ENCODE results near the gene TMEM205. TPM values are rescaled to one million over a fixed set of nuclear protein-coding genes. Genes with fewer than 3 reads are reported as not detected.
"Not testable (repeated sequence)": the region's sequence is repeated elsewhere in the genome, so short reads cannot be mapped to it uniquely, and the experiment has no call there.

TMEM205 gene
- total and polyA plus RNA-seq, 4 donors, result 59.3 to 161 (median 122) TPM

DNA sequence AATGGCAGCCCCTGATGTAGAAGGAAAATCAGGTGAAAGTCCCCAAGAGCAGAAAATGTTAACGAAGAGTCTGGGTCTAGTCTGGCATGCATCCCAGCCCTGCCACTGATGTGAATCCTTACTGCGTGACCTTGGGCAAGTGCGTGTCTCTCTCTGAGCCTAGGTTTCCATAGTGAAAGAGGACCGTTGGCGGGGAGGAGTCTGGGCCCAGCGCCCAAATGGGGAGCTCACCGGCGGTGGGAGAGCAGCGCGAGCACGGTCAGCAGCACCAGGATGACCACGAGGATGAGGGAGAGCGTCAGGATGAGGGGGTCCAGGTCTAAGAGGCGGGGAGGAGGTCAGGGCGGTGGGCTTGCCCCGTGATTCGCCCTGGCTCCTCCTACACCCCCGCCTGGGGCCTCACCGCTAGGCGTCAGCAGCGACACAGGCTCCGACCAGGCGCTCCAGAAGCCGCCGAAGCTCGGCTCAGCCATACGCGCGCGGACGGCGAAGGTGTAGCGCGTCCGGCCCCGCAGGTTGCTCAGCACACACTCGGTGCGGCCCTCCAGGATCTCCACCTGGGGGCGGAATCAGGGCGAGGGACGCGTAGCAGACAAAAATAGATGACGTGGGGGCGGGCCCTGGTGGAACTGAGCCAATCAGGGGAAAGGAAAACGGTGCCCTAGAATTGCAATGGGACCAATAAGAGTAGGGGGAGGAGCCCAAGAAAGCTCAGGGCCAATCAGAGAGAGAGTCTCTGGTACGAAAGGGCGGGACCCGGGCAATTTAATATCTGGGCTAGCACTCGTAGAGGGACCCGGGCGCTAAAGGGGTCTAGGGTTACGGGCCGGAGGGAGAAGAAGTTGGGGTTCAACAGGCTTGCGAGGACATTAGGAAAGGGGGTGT lies 34.8 kb upstream of the TMEM205 start:
- Histone ChIP-seq H3K27me3 (ENCODE audit: control insufficient read depth, insufficient read depth, low read length) (peaks cover 32% of the 10 kb centered on the region), H3K4me3 (ENCODE audit: low read depth, low read length) (peak overlapping the region; percentile 82), H3K36me3 (ENCODE audit: control insufficient read depth, insufficient read depth, low read length) (peaks cover 15% of the 10 kb centered on the region), H3K9me3 (ENCODE audit: control insufficient read depth, insufficient read depth, low read length) (no peaks in the 10 kb centered on the region), H3K4me1 (ENCODE audit: control insufficient read depth, insufficient read depth, low read length) (peaks cover 46% of the 10 kb centered on the region), H3K27ac (ENCODE audit: low read depth, low read length) (peak overlapping the region; percentile 86)
- peak; percentile 92 to 99 (median 96) for DNase-seq (ENCODE audit: low read depth in 4 of 6, low spot score in 6 of 6)
- under 1% methylated on average over 54 of the region's 54 CpGs for WGBS (ENCODE audit: insufficient coverage)

DNA sequence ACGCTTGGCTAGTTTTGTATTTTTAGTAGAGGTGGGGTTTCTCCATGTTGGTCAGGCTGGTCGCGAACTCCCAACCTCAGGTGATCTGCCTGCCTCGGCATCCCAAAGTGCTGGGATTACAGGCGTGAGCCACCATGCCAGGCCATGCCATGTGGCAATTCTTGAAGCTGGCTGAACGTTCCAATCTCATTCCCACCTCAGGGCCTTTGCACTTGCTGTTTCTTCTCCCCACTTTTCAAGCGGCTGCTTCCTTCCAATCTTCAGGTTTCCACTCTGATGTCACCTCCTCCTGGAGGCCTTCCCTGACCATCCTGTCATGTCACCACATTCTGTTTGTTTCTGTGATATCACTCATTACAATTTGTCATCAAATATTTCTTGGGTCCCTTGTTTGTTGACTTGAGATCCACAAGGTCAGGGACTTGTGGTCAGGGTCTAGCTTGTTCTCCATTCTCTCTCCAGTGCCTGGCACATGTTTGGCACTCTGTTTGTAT lies 33.8 kb upstream of the TMEM205 start:
- H3K27ac ChIP-seq (ENCODE audit: low read depth, low read length), result no peak overlapping the region
- peaks cover 32% of the 10 kb centered on the region for H3K27me3 ChIP-seq (ENCODE audit: control insufficient read depth, insufficient read depth, low read length)
- 87% methylated on average over 6 of the region's 7 CpGs for WGBS (ENCODE audit: insufficient coverage)
- no peaks in the 10 kb centered on the region for H3K9me3 ChIP-seq (ENCODE audit: control insufficient read depth, insufficient read depth, low read length)
- peaks cover 21% of the 10 kb centered on the region for H3K36me3 ChIP-seq (ENCODE audit: control insufficient read depth, insufficient read depth, low read length)
- H3K4me1 ChIP-seq (ENCODE audit: control insufficient read depth, insufficient read depth, low read length), result peaks cover 56% of the 10 kb centered on the region
- no peak for DNase-seq (ENCODE audit: low read depth in 4 of 6, low spot score in 6 of 6)
- peak overlapping the region; percentile 82 for H3K4me3 ChIP-seq (ENCODE audit: low read depth, low read length)

- Histone ChIP-seq H3K36me3 (ENCODE audit: control insufficient read depth, insufficient read depth, low read length) (peaks cover 21% of the 10 kb centered on the region), H3K27me3 (ENCODE audit: control insufficient read depth, insufficient read depth, low read length) (peaks cover 30% of the 10 kb centered on the region), H3K4me1 (ENCODE audit: control insufficient read depth, insufficient read depth, low read length) (peaks cover 57% of the 10 kb centered on the region)
- WGBS (ENCODE audit: insufficient coverage), result 72% methylated on average over 2 of the region's 14 CpGs
- H3K9me3 ChIP-seq (ENCODE audit: control insufficient read depth, insufficient read depth, low read length); H3K27ac ChIP-seq (ENCODE audit: low read depth, low read length); DNase-seq (ENCODE audit: low read depth in 4 of 6, low spot score in 6 of 6); H3K4me3 ChIP-seq (ENCODE audit: low read depth, low read length): not testable (repeated sequence)
Measured at GRCh38 chr19:11379269-11379845, 33.3 kb upstream of the TMEM205 start.

- WGBS (ENCODE audit: insufficient coverage), result 36% methylated on average over 5 of the region's 8 CpGs
- Histone ChIP-seq H3K9me3 (ENCODE audit: control insufficient read depth, insufficient read depth, low read length) (no peaks in the 10 kb centered on the region), H3K36me3 (ENCODE audit: control insufficient read depth, insufficient read depth, low read length) (peaks cover 21% of the 10 kb centered on the region), H3K27me3 (ENCODE audit: control insufficient read depth, insufficient read depth, low read length) (peaks cover 22% of the 10 kb centered on the region), H3K27ac (ENCODE audit: low read depth, low read length) (no peak overlapping the region), H3K4me3 (ENCODE audit: low read depth, low read length) (no peak overlapping the region), H3K4me1 (ENCODE audit: control insufficient read depth, insufficient read depth, low read length) (peaks cover 57% of the 10 kb centered on the region)
- DNase-seq (ENCODE audit: low read depth in 4 of 6, low spot score in 6 of 6), result peak in 1 of 6 donors; percentile 47
Measured at GRCh38 chr19:11378319-11379189, 32.5 kb upstream of the TMEM205 start.

DNA sequence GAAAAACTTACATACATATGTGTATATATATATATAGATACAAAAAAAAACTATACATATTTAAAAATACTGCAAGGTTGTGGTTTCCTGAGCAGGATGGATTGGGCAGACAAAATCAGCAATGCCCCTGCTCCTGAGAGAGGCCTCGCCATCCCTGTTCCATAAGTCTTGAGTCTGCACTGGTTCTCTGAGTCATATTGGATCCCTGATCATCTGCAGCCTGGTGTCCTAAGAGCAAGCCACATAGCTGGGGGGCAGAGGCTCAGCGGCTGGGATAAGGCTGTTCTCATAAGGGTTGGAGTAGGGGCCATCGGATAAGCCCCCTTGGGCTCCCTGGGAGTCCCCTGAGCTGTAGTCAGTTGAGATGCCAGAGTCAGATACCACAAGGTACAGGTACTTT lies 31.7 kb upstream of the TMEM205 start:
- DNase-seq (ENCODE audit: low read depth in 4 of 6, low spot score in 6 of 6), result no peak
- WGBS (ENCODE audit: insufficient coverage), result 100% methylated on average over 3 of the region's 3 CpGs
- H3K4me1 ChIP-seq (ENCODE audit: control insufficient read depth, insufficient read depth, low read length), result peaks cover 57% of the 10 kb centered on the region

DNA sequence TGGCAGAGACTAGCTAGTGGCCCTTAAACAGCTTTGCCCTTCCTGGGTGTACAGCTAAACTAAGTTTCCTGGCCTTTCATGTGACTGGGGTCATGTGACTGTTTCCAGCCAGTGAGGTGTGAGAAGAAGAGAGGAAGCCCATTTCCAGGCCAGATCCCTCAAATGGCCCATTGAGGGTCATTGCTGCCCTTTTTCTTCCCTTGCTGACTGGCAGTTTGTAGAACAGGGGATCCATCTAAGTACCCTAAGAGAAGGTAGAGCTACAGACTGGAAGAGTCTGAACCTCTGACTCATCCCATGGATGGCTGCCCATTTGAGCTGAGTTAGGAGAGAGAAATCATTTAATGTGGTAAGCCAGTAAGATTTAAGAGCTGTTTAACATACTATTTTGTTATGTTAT lies 31.2 kb upstream of the TMEM205 start:
- H3K9me3 ChIP-seq (ENCODE audit: control insufficient read depth, insufficient read depth, low read length), result no peaks in the 10 kb centered on the region
- no peak overlapping the region for H3K27ac ChIP-seq (ENCODE audit: low read depth, low read length)
- H3K27me3 ChIP-seq (ENCODE audit: control insufficient read depth, insufficient read depth, low read length), result peaks cover 10% of the 10 kb centered on the region
- peaks cover 21% of the 10 kb centered on the region for H3K36me3 ChIP-seq (ENCODE audit: control insufficient read depth, insufficient read depth, low read length)
- DNase-seq (ENCODE audit: low read depth in 4 of 6, low spot score in 6 of 6), result no peak
- H3K4me3 ChIP-seq (ENCODE audit: low read depth, low read length), result no peak overlapping the region
- H3K4me1 ChIP-seq (ENCODE audit: control insufficient read depth, insufficient read depth, low read length), result peaks cover 54% of the 10 kb centered on the region

More for the DNA sequence above, 31.7 kb upstream of the TMEM205 start:
- Histone ChIP-seq H3K4me3 (ENCODE audit: low read depth, low read length) (no peak overlapping the region), H3K36me3 (ENCODE audit: control insufficient read depth, insufficient read depth, low read length) (peaks cover 21% of the 10 kb centered on the region), H3K27ac (ENCODE audit: low read depth, low read length) (no peak overlapping the region), H3K27me3 (ENCODE audit: control insufficient read depth, insufficient read depth, low read length) (peaks cover 14% of the 10 kb centered on the region), H3K9me3 (ENCODE audit: control insufficient read depth, insufficient read depth, low read length) (no peaks in the 10 kb centered on the region)

DNA sequence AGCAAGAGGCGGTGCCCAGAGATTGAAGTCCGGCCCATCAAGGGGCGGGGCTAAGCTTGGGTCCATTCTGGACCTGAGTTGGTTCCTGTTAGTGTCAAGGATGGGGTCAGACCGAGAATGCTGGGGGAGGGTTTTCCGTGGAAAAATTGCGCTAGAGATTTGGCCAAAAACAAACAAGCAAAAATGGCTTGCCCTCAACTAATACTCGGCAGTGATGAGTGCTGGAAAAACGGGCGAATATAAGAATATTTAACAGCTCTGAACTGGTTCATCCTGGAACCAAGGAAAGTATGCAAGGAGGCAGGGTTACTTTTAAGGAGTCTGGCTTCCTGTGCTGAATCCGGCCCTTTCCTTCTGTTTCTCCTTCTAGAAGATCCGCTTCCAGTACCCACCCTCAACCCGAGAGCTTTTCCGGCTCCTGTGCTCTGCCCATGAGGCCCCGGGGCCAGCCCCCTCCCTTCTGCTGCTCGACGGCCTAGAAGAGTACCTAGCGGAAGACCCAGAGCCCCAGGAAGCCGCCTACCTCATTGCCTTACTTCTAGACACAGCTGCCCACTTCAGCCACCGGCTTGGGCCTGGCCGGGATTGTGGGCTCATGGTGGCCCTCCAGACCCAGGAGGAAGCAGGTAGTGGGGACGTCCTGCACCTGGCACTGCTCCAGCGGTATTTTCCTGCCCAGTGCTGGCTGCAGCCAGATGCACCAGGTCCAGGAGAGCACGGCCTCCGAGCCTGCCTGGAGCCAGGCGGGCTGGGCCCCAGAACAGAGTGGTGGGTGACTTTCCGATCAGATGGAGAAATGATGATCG lies 29.3 kb upstream of the TMEM205 start:
- Histone ChIP-seq H3K9me3 (ENCODE audit: control insufficient read depth, insufficient read depth, low read length) (no peaks in the 10 kb centered on the region), H3K27me3 (ENCODE audit: control insufficient read depth, insufficient read depth, low read length) (no peaks in the 10 kb centered on the region), H3K27ac (ENCODE audit: low read depth, low read length) (peak overlapping the region; percentile 100), H3K36me3 (ENCODE audit: control insufficient read depth, insufficient read depth, low read length) (peaks cover 21% of the 10 kb centered on the region), H3K4me3 (ENCODE audit: low read depth, low read length) (peak overlapping the region; percentile 95), H3K4me1 (ENCODE audit: control insufficient read depth, insufficient read depth, low read length) (peaks cover 38% of the 10 kb centered on the region)
- DNase-seq (ENCODE audit: low read depth in 4 of 6, low spot score in 6 of 6), result no peak
- WGBS (ENCODE audit: insufficient coverage), result 30% methylated on average over 22 of the region's 27 CpGs

DNA sequence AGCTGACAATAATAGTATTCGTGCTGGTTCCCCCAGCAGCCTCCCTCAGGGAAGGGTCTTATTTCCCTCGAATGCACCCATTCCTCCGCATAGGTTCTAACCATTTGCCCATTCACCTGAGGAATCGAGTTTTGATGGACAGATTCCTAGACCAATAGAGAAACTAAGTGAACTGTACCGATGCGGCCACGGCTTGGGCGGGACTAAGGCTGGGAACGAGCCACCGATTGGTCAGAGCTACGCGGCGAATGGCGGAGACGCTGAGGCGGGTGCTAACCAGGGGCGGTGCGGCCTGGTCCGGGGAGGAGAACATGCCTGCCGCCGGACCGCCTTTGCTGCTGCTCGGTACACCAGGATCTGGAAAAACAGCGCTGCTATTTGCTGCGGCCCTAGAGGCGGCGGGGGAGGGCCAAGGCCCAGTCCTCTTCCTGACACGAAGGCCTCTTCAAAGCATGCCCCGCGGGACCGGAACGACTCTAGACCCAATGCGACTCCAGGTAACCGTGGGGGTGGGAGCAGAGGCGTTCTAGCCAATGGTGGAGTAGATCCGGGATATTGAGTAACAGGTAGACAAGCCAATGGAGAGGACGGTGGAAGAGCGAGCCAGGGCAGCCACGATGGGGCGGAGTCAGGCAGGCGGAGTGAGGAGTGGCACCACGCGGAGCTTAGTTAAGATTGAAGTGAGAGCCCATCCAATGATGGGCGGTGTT lies 28.5 kb upstream of the TMEM205 start, which contains the start of gene SWSAP1:
Gene SWSAP1 (plus strand): TSS at position 234 of the 710 bp plus-strand sequence. CDS start 15 bp downstream, at position 249.
- no peaks in the 10 kb centered on the region for H3K27me3 ChIP-seq (ENCODE audit: control insufficient read depth, insufficient read depth, low read length)
- no peaks in the 10 kb centered on the region for H3K9me3 ChIP-seq (ENCODE audit: control insufficient read depth, insufficient read depth, low read length)
- WGBS (ENCODE audit: insufficient coverage), result under 1% methylated on average over 44 of the region's 44 CpGs
- H3K27ac ChIP-seq (ENCODE audit: low read depth, low read length), result peak within 1 kb of the TSS; percentile 100
- DNase-seq (ENCODE audit: low read depth in 4 of 6, low spot score in 6 of 6), result peak; percentile 99 to 100 (median 99)
- peaks cover 38% of the 10 kb centered on the region for H3K4me1 ChIP-seq (ENCODE audit: control insufficient read depth, insufficient read depth, low read length)
- H3K36me3 ChIP-seq (ENCODE audit: control insufficient read depth, insufficient read depth, low read length), result peaks cover 23% of the 10 kb centered on the region
- peak within 1 kb of the TSS; percentile 95 for H3K4me3 ChIP-seq (ENCODE audit: low read depth, low read length)

All from spinal cord (tissue), 10 donors.